Body of pancreas (tissue), 4 donors: ENCODE results near the gene KIF18B. TPM values are rescaled to one million over a fixed set of nuclear protein-coding genes. Genes with fewer than 3 reads are reported as not detected.

Experiments used
- ATAC-seq: fragments of 150-250 bp; one replicate; pipeline ENCODE4 v1.9.1; 2016
- DNase-seq, 4 donors: peaks; one replicate each; pipeline ENCODE4 v3.0.0-alpha.2; 2019
- H3K27ac ChIP-seq, 4 donors: fragments of 200-600 bp; sonication (generic); 1 replicate in 3 of 4; 2 replicates in 1 of 4; pipeline versions ENCODE4 v1.5.1 to v1.6.1; 2016 to 2019; ENCODE audit warnings: mild to moderate bottlenecking in 1 of 4, mixed read lengths in 1 of 4, moderate library complexity in 1 of 4
- H3K27me3 ChIP-seq, 2 donors: fragments of 200-600 bp; sonication (generic); one replicate each; pipeline ENCODE4 v1.6.0; 2016; ENCODE audit warnings: mild to moderate bottlenecking in 1 of 2
- H3K36me3 ChIP-seq, 2 donors: fragments of 200-600 bp; sonication (generic); replicated peaks in 1 of 2; 2 replicates each; pipeline ENCODE4 v1.5.1; 2016; ENCODE audit warnings: low read depth in 2 of 2; ENCODE audit not compliant: insufficient read depth in 1 of 2
- H3K4me1 ChIP-seq: fragments of 200-600 bp; sonication (generic); one replicate; pipeline ENCODE4 v1.6.0; 2016
- H3K4me3 ChIP-seq, 2 donors: fragments of 200-600 bp; sonication (generic); 1 replicate in 1 of 2; 2 replicates in 1 of 2; pipeline ENCODE4 v1.5.1; 2016 to 2019
- H3K9me3 ChIP-seq, 3 donors: fragments of 200-600 bp; sonication (generic); 1 replicate in 2 of 3; 2 replicates in 1 of 3; pipeline ENCODE4 v1.5.1; 2016
- POLR2A ChIP-seq, 3 donors: fragments of 450-650 bp; IDR thresholded peaks; one replicate each; pipeline ENCODE4 v1.6.1; 2016; ENCODE audit warnings: antibody characterized with exemption in 3 of 3, mild to moderate bottlenecking in 2 of 3
- WGBS, 2 donors: methylation state at CpG; one replicate each; pipeline ENCODE4 v1.1.5; 2017; 5-methylcytosine and 5-hydroxymethylcytosine counted together
- intact Hi-C: fragments of 100-400 bp; cut with DNase I; formaldehyde crosslinking; loops from one replicate; pipeline ENCODE4 v1.15.1; 2023
- total RNA-seq, 2 donors: library from RNA; depleted of rRNA; stranded (reverse); fragments of >200 nt; gene quantifications; one replicate each; pipeline ENCODE4 v1.1.0, GENCODE V29; 2016
- TF ChIP-seq, protein P1 (sequence below), 7 experiments: fragments of 450-650 bp in 4 of 7; fragments of 200-600 bp in 3 of 7; sonication (generic) in 3 of 7; IDR thresholded peaks; one replicate each; pipeline ENCODE4 v1.5.1; 2016 to 2019; ENCODE audit warnings: antibody characterized with exemption in 7 of 7

KIF18B gene
- total RNA-seq, 2 donors from 2014 or later = 0.26 TPM; not detected in 1

DNA sequence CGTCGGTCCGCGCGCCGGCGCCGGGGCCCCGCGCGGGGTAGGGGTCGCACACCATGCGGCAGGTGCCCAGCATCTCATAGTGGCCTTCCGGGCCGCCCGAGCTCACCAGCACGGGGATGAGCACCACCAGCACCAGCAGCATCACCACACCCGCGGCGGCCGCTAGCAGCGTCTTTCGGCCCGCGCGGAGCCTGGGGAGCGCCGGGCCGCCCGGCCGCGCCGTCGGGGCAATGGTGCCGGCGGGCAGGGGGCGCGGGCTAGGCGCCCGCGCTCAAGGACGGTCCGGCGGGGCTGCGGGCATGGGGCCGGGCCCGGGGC lies 20.3 kb upstream of the KIF18B start:
- no peaks in the 10 kb centered on the region for H3K9me3 ChIP-seq
- intact Hi-C loops = no loop called here
- TF ChIP-seq, protein P1, sequence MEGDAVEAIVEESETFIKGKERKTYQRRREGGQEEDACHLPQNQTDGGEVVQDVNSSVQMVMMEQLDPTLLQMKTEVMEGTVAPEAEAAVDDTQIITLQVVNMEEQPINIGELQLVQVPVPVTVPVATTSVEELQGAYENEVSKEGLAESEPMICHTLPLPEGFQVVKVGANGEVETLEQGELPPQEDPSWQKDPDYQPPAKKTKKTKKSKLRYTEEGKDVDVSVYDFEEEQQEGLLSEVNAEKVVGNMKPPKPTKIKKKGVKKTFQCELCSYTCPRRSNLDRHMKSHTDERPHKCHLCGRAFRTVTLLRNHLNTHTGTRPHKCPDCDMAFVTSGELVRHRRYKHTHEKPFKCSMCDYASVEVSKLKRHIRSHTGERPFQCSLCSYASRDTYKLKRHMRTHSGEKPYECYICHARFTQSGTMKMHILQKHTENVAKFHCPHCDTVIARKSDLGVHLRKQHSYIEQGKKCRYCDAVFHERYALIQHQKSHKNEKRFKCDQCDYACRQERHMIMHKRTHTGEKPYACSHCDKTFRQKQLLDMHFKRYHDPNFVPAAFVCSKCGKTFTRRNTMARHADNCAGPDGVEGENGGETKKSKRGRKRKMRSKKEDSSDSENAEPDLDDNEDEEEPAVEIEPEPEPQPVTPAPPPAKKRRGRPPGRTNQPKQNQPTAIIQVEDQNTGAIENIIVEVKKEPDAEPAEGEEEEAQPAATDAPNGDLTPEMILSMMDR (IDR thresholded peaks at IDR 0.05) = no peak
- TF ChIP-seq POLR2A (IDR thresholded peaks at IDR 0.05) = no peak
- ATAC-seq (peak; percentile 18), DNase-seq (no peak)
- no peaks in the 10 kb centered on the region for H3K36me3 ChIP-seq
- peaks cover 0 to 23% of the 10 kb centered on the region in 2 donors for H3K27me3 ChIP-seq
- 1% methylated on average over 46 of the region's 47 CpGs; no CpG with 5 or more reads in 1 of the 2 donors for WGBS, 2 donors
- peaks cover 26% of the 10 kb centered on the region for H3K4me1 ChIP-seq
- no peak overlapping the region for H3K4me3 ChIP-seq
- H3K27ac ChIP-seq = no peak overlapping the region

DNA sequence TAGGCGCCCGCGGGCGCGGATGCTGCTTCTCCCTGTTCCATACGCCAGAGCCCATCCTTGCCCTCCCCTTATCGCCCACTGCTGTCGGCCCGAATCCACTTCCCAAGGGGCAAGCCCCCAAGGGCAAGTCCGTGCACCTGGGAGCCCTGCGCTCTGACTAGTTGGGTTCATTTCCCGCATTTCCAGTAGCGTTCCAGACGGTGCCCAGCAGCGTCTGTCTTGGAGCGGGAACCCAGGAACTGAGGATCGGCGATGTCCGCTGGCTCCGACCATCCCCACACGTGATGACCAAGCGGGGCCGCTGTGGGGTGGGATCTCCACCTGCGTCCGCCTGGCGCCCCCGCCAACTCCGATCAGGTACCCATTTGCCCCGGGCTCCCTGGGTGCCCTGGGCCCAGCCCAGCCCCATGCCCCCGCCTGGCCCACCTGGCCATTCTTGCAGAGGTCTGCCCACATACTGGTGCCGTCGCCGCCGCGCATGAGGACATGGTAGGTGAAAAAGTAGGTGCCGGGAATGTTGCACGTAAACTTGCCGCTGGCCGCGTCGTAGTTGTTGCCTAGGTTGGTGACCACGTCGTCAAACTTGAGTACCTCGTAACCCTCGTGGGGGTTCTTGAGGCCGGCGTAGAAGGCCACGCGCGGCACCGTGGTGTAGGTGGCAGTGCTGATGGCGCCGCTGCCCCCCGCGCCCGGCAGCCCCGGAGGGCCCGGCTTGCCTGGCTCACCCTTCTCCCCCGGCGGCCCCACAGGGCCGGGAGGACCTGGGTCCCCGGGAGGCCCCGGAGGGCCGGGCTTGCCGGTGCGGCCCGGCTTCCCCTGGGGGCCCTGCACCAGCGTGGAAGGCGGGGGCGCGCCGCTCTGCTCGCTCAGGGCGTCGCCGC lies 19.7 kb upstream of the KIF18B start:
- no peak overlapping the region for H3K4me3 ChIP-seq
- peaks cover 26% of the 10 kb centered on the region for H3K4me1 ChIP-seq
- no peak for TF ChIP-seq POLR2A (IDR thresholded peaks at IDR 0.05)
- TF ChIP-seq, protein P1 (IDR thresholded peaks at IDR 0.05) = no peak
- H3K27me3 ChIP-seq = peaks cover 0 to 23% of the 10 kb centered on the region in 2 donors
- ATAC-seq (no peak), DNase-seq (no peak)
- WGBS, 2 donors = 3 to 4% methylated on average over 12 to 74 of the region's 76 CpGs
- H3K9me3 ChIP-seq = no peaks in the 10 kb centered on the region
- intact Hi-C loops = no loop called here
- H3K27ac ChIP-seq = no peak overlapping the region
- H3K36me3 ChIP-seq = no peaks in the 10 kb centered on the region

DNA sequence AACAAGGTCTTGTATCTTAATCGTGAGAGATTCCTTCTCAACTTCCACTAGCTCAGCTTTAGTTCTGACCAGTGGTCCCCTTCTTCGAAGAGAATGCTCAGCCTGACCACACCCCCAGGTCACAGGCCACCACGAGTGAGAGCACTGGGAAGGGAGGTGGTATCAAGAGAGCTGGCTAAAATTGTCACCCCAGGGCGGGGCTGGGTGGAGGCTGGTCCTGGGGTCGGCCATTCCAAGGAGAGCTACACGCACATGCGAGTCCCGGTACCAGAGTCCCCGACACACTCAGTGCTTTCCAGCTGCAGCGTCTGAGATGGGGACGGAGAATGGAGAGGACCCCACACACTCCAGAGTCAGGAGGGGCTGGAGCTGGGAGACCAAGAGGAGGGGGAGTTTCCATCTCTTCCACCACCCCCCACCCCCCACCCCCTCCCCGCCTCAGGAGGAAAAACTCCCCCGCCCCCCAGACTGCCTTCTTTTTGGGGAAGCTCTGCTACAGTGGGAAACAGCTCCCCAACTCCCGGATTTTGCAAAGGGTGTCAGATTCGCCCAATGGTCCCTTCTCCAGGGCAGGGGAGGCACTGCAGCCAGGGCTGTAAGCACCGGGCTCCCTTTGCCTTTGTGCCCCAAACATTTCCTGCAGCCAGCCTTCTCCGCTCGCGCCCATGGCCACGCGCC lies 18.9 kb upstream of the KIF18B start:
- intact Hi-C loops = no loop called here

DNA sequence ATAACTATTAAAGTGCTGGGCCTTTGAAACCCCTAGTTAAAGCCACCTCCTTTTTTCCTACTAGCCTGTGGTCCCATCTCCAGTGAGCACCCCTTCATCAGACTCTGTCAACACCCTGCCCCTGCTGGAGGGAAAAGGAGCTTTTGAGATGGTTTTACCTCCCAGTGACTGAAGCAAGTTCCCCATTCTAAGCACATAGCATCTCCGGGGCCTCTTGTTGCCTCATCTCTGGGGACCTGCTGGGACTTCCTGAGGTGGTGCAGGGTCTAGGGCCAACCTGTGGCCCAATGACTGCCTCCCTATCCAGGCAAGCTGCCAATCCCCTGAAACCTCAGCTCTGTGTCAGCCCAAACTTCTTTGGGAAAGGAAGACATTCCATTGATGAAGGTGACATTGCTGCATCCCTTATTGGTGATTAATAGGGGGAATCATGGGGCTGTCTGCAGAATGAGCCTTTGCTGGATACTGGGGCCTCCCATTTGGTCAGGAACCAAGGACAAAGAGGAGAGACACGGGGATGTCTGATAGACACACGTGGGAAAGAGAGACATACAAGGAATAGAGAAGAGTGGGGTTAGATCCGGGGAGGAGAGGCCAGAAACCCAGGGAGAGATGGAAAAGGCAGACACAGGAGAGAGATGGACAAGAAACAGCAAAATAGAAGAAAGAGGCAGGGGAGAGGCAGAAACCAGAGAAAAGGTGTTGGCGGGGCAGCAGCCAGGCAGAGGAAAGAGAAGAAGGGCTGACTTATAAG lies 18.1 kb upstream of the KIF18B start:
- Histone ChIP-seq H3K27me3 (peaks cover 0 to 23% of the 10 kb centered on the region in 2 donors), H3K27ac (no peak overlapping the region), H3K9me3 (no peaks in the 10 kb centered on the region), H3K4me3 (no peak overlapping the region), H3K36me3 (no peaks in the 10 kb centered on the region), H3K4me1 (peaks cover 26% of the 10 kb centered on the region)
- WGBS, 2 donors = 54 to 66% methylated on average over 5 of the region's 5 CpGs
- ATAC-seq (no peak), DNase-seq (no peak)
- intact Hi-C loops = no loop called here
- TF ChIP-seq POLR2A (IDR thresholded peaks at IDR 0.05) = no peak
- TF ChIP-seq, protein P1 (IDR thresholded peaks at IDR 0.05) = no peak

More for the DNA sequence above, 18.9 kb upstream of the KIF18B start:
- no peaks in the 10 kb centered on the region for H3K36me3 ChIP-seq
- H3K27ac ChIP-seq = no peak overlapping the region
- 13 to 30% methylated on average over 7 to 20 of the region's 21 CpGs for WGBS, 2 donors
- TF ChIP-seq, protein P1 (IDR thresholded peaks at IDR 0.05) = no peak
- no peak for TF ChIP-seq POLR2A (IDR thresholded peaks at IDR 0.05)
- ATAC-seq = no peak
- no peak for DNase-seq
- peaks cover 26% of the 10 kb centered on the region for H3K4me1 ChIP-seq
- H3K4me3 ChIP-seq = no peak overlapping the region
- peaks cover 0 to 23% of the 10 kb centered on the region in 2 donors for H3K27me3 ChIP-seq
- H3K9me3 ChIP-seq = no peaks in the 10 kb centered on the region
